Cardiac muscle cell (in vitro differentiated cells and primary cell): ENCODE data around the gene LYPD8. TPM values are rescaled to one million over a fixed set of nuclear protein-coding genes. Genes with fewer than 3 reads are reported as not detected.

Experiments used
- DNase-seq, 2 donors: peaks; one replicate each; pipeline versions ENCODE4 v3.0.0 to v3.0.0-alpha.2; 2010 to 2017; ENCODE audit warnings: low read depth in 1 of 2, low spot score in 1 of 2
- H3K27ac ChIP-seq: fragments of 200-600 bp; sonication (generic); 2 replicates; pipeline ENCODE4 v1.5.1; 2016
- H3K27me3 ChIP-seq: fragments of 200-600 bp; sonication (generic); 2 replicates; pipeline ENCODE4 v1.6.0; 2016; ENCODE audit warnings: control low read depth
- H3K36me3 ChIP-seq: fragments of 200-600 bp; sonication (generic); 2 replicates; pipeline ENCODE4 v1.5.1; 2016; ENCODE audit warnings: control low read depth
- H3K4me1 ChIP-seq: fragments of 200-600 bp; sonication (generic); 2 replicates; pipeline ENCODE4 v1.8.1; 2017; ENCODE audit warnings: low read depth, mild to moderate bottlenecking, mixed run types
- H3K4me3 ChIP-seq: fragments of 200-600 bp; sonication (generic); 2 replicates; pipeline ENCODE4 v1.5.1; 2016; ENCODE audit warnings: mild to moderate bottlenecking
- H3K9me3 ChIP-seq: fragments of 200-600 bp; sonication (generic); 2 replicates; pipeline ENCODE4 v1.5.1; 2017; ENCODE audit warnings: low read depth, mild to moderate bottlenecking, control low read depth
- CTCF ChIP-seq: IDR thresholded peaks from 2 replicates; pipeline ENCODE4 v1.5.1; 2012; ENCODE audit warnings: low read depth, mild to moderate bottlenecking, low read length
- polyA plus RNA-seq: library from polyadenylated mRNA; unstranded; fragments of >200 nt; fragmentation: Nextera tagmentation; extraction: Ambion mirVana; gene quantifications from 2 replicates; pipeline ENCODE4 v1.2.1, GENCODE V29; 2016
- total RNA-seq: library from RNA; depleted of rRNA; stranded (reverse); fragments of >200 nt; gene quantifications from 2 replicates; pipeline ENCODE4 v1.2.3, GENCODE V29; 2016

LYPD8 gene
- total and polyA plus RNA-seq, 2 experiments from 2014 or later, result not detected

GRCh38 chr1:248736977-248737376 lies 18.6 kb downstream of the LYPD8 start:
- TF ChIP-seq CTCF, result no peak
- Histone ChIP-seq H3K27me3 (no peaks in the 10 kb centered on the region), H3K9me3 (no peaks in the 10 kb centered on the region), H3K4me1 (no peaks in the 10 kb centered on the region), H3K36me3 (no peaks in the 10 kb centered on the region), H3K27ac (no peak overlapping the region), H3K4me3 (no peak overlapping the region)
- DNase-seq, result no peak

GRCh38 chr1:248733566-248733965 lies 22.0 kb downstream of the LYPD8 start:
- H3K9me3 ChIP-seq, result no peaks in the 10 kb centered on the region
- H3K36me3 ChIP-seq, result no peaks in the 10 kb centered on the region
- no peak overlapping the region for H3K27ac ChIP-seq
- H3K4me1 ChIP-seq, result no peaks in the 10 kb centered on the region
- no peak for DNase-seq
- no peaks in the 10 kb centered on the region for H3K27me3 ChIP-seq
- no peak overlapping the region for H3K4me3 ChIP-seq
- no peak for TF ChIP-seq CTCF

GRCh38 chr1:248730507-248731335 lies 24.8 kb downstream of the LYPD8 start:
- Histone ChIP-seq H3K27me3 (no peaks in the 10 kb centered on the region), H3K4me1 (no peaks in the 10 kb centered on the region), H3K4me3 (no peak overlapping the region), H3K36me3 (no peaks in the 10 kb centered on the region), H3K9me3 (no peaks in the 10 kb centered on the region), H3K27ac (no peak overlapping the region)
- DNase-seq, result no peak
- TF ChIP-seq CTCF, result no peak

GRCh38 chr1:248714248-248714647 lies 41.3 kb downstream of the LYPD8 start:
- Histone ChIP-seq H3K27me3 (no peaks in the 10 kb centered on the region), H3K4me1 (no peaks in the 10 kb centered on the region), H3K27ac (no peak overlapping the region), H3K36me3 (no peaks in the 10 kb centered on the region), H3K9me3 (no peaks in the 10 kb centered on the region), H3K4me3 (no peak overlapping the region)
- TF ChIP-seq CTCF, result no peak
- no peak for DNase-seq

- no peak for DNase-seq
- H3K27ac ChIP-seq, result no peak overlapping the region
- H3K4me3 ChIP-seq, result no peak overlapping the region
- no peaks in the 10 kb centered on the region for H3K9me3 ChIP-seq
- no peak for TF ChIP-seq CTCF
- H3K27me3 ChIP-seq, result no peaks in the 10 kb centered on the region
- no peaks in the 10 kb centered on the region for H3K36me3 ChIP-seq
- no peaks in the 10 kb centered on the region for H3K4me1 ChIP-seq
These were observed 45.2 kb downstream of the LYPD8 start for GRCh38 chr1:248710305-248710900.
